ENCODE measurements around the gene PLXNB3.

The PLXNB3 gene

GRCh38 chrX:153819384-153820040 is 55.5 kb downstream of the PLXNB3 start:
- peak in 2 of 3 experiments; percentile 59 to 66 for DNase-seq

GRCh38 chrX:153820601-153821000 is 56.6 kb downstream of the PLXNB3 start:
- DNase-seq: peak in 2 of 3 experiments; percentile 52 to 53

- DNase-seq: peak in 2 of 3 experiments; percentile 19 to 52
Observed at GRCh38 chrX:153821066-153821465, 57.0 kb downstream of the PLXNB3 start.

- no peak for DNase-seq
Observed at GRCh38 chrX:153824348-153824747, 60.3 kb downstream of the PLXNB3 start.

GRCh38 chrX:153825042-153825441 is 61.0 kb downstream of the PLXNB3 start:
- DNase-seq: no peak
